Kidney capillary endothelial cell (primary cell): ENCODE results near the gene FBXO10.
"Not testable (repeated sequence)": the region's sequence is repeated elsewhere in the genome, so short reads cannot be mapped to it uniquely, and the experiment has no call there.

Source experiments
- DNase-seq: peaks from one replicate; pipeline ENCODE4 v3.0.0-alpha.2; 2018; ENCODE audit warnings: low spot score

Gene FBXO10

DNA sequence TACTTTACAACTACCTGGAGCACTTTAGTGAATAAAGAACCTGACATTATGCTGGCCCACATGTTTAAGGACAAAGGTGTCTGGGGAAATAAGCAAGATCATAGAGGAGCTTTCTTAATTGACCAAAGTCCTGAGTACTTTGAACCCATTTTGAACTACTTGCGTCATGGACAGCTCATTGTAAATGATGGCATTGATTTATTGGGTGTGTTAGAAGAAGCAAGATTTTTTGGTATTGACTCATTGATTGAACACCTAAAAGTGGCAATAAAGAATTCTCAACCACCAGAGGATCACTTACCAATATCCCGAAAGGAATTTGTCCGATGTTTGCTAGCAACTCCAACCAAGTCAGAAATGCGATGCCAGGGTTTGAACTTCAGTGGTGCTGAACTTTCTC is 98.7 kb downstream of the FBXO10 start:
- DNase-seq = not testable (repeated sequence)

DNA sequence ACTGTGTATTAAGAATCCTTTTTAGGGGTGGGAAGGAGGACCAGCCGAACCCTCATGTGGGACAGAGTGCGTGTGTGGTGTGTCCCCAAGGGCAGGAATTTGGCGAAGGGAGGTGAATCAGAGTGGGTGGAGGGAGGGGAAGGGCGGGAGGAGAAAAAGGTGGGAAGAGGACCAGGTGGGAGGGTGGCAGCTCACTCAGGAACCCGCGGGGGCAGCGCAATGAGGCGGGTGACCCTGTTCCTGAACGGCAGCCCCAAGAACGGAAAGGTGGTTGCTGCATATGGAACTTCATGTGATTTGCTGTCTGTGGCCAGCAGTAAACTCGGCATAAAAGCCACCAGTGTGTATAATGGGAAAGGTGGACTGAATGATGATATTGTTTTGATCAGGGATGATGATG is 99.2 kb downstream of the FBXO10 start:
- no peak for DNase-seq

- DNase-seq = no peak
Observed at GRCh38 chr9:37474438-37474837, 101.7 kb downstream of the FBXO10 start.

- DNase-seq = not testable (repeated sequence)
Observed at GRCh38 chr9:37473982-37474381, 102.2 kb downstream of the FBXO10 start.

DNA sequence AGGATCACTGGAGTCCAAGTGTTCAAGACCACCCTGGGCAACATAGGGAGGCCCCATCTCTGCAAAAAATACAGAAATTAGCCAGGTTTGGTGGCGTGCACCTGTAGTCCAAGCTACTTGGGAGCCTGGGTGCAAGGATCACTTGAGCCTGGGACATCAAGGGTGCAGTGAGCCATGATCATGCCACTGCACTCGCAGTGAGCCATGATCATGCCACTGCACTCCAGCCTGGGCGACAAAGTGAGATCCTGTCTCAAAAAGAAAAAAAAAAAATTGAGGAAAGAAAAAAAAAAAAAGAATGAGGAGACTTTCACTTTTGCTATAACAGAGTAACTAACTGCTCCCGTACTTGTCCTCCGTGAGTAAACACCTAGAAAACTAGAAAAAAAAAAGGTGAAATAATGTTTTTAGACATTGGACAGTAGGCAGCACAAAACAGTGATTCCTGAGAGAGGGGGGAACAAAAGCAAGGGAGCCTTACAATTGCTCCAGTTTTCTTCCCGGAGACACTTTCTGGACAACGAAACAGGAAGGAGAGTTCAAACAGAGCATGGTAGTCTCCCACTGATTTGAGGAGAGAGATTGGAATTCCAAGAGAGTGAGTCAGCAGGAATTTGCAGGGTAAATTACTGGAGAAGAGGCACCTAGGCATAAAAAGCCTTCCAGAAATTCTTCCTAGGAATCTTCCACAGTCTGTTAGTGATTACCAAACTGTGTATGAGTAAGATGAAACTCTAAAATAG is 104.1 kb downstream of the FBXO10 start:
- peak; percentile 97 for DNase-seq

DNA sequence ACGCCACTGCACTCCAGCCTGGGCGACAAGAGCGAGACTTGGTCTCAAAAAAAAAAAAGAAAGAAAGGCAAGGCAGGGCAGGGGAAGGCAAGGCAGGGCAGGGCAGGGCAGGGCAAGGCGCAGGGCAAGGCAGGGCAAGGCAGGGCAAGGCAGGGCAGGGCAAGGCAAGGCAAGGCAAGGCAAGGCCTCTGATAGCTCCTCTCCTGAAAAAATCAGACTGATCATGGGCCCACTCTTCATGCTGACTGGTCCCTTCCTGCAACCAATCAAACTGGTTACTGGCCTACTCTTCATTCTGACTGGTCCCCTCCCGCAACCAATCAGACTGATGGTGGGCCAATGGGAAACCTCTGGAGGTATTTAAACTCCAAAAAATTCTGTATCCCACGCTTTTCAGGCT is 107.6 kb downstream of the FBXO10 start:
- no peak for DNase-seq

GRCh38 chr9:37467530-37467929 is 108.7 kb downstream of the FBXO10 start:
- DNase-seq = not testable (repeated sequence)

- peak; percentile 56 for DNase-seq
Observed at GRCh38 chr9:37466037-37466709, 110.0 kb downstream of the FBXO10 start.

GRCh38 chr9:37465249-37466036 is 110.7 kb downstream of the FBXO10 start, which contains the start of gene ZBTB5:
Gene ZBTB5, minus strand, starts transcription at chr9:37465450. Its CDS starts 22,899 bp downstream, at chr9:37442551.
- DNase-seq = peak; percentile 99

DNA sequence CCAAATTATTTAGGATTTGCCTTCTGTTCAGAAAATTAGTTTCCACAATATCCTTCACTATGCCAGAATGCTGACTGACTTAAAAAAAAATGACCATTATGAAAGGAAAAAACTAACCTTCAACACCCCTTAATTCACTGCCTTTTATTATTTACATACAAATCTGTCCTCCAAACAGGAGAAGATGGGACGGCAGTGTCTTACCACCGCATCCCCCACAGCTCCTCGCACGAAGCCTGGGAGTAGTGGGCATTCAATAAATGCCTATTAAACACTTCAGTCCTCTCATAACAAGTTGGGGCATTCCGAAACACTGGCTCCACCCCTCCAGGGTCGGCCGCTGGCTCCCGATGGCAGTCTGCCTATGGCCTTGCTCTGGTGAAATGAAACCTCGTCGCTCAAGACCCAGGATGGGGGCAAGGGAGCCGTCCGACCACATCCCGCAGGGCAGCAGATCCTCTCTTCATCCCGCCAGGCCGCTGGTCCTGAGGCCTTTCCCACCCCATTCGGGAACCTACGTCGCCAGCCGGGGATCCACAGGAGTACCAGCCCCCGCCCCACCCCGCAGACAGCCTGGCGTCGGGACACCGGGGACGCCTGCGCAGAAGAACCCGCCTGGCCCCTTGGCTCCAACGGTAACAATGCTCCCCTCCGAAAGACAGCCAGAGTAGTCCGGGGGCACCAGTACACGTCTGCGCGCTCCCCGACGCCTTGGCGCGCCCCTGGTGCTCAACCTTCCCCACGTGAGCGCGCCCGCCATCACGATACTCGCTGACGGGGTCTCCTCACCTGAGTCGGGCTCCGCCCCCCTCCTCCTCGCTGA is 111.5 kb downstream of the FBXO10 start:
- DNase-seq = peak; percentile 74

- DNase-seq = no peak
Observed at GRCh38 chr9:37464006-37464405, 112.2 kb downstream of the FBXO10 start.
